IMR-90 (cell line): ENCODE data around the gene SEMA6A. TPM values are rescaled to one million over a fixed set of nuclear protein-coding genes. Genes with fewer than 3 reads are reported as not detected.

ENCODE experiments used
- ATAC-seq: fragments of 200-7000 bp; cut with Tn5 transposase; 2 replicates; pipeline ENCODE4 v1.9.1; 2020; ENCODE audit warnings: low read depth, mild to moderate bottlenecking, moderate library complexity
- BruUV-seq: library from RNA; stranded (reverse); fragments of 400-500 nt; replicated peaks from 2 replicates; lab custom pipeline; 2021; lab: Mats Ljungman, UMichigan
- CTCF ChIA-PET: fragments of 300-600 bp; formaldehyde crosslinking; extraction: SDS; loops from one replicate; lab custom pipeline; 2021; ENCODE audit warnings: antibody characterized with exemption; lab: Yijun Ruan, JAX
- POLR2A ChIA-PET: fragments of 300-600 bp; sonication (Branson Sonifier 250); formaldehyde crosslinking; loops from one replicate; lab custom pipeline; 2022; ENCODE audit warnings: antibody characterized with exemption; ENCODE audit not compliant: unreplicated experiment; lab: Charles Lee
- DNase-seq: peaks from one replicate; pipeline ENCODE4 v3.0.0; 2013
- H2AFZ ChIP-seq: replicated peaks from 2 replicates; pipeline ENCODE3; 2013; ENCODE audit warnings: low read length, mild to moderate bottlenecking; ENCODE audit not compliant: poor library complexity
- H2AK5ac ChIP-seq: 2 replicates; pipeline ENCODE4 v1.6.1; 2013; ENCODE audit warnings: low read depth, low read length, inconsistent platforms
- H2AK9ac ChIP-seq: replicated peaks from 2 replicates; pipeline ENCODE3; 2013; ENCODE audit warnings: mild to moderate bottlenecking, low read depth, low read length, moderate library complexity; ENCODE audit not compliant: poor library complexity
- H2BK120ac ChIP-seq: 2 replicates; pipeline ENCODE4 v1.6.1; 2013; ENCODE audit warnings: low read depth, low read length, inconsistent platforms
- H2BK15ac ChIP-seq: 3 replicates; pipeline ENCODE4 v1.6.1; 2013; ENCODE audit warnings: low read depth, low read length, inconsistent platforms
- H2BK20ac ChIP-seq: 2 replicates; pipeline ENCODE4 v1.6.1; 2013; ENCODE audit warnings: low read depth, mild to moderate bottlenecking, inconsistent platforms, low read length, moderate library complexity
- H2BK5ac ChIP-seq: 2 replicates; pipeline ENCODE4 v1.6.1; 2013; ENCODE audit warnings: mild to moderate bottlenecking, low read depth, low read length, inconsistent platforms; ENCODE audit not compliant: poor library complexity, severe bottlenecking
- H3K14ac ChIP-seq: replicated peaks from 2 replicates; pipeline ENCODE4 v1.6.1; 2013; ENCODE audit warnings: low read depth, low read length, inconsistent platforms
- H3K18ac ChIP-seq: 2 replicates; pipeline ENCODE4 v1.6.1; 2013; ENCODE audit warnings: low read depth, low read length, control low read depth
- H3K23ac ChIP-seq: 2 replicates; pipeline ENCODE4 v1.6.1; 2013; ENCODE audit warnings: low read depth, low read length, inconsistent platforms
- H3K27ac ChIP-seq: 2 replicates; pipeline ENCODE4 v1.5.1; 2013; ENCODE audit warnings: mild to moderate bottlenecking, control low read depth, low read length; ENCODE audit not compliant: insufficient read depth
- H3K27me3 ChIP-seq: 2 replicates; pipeline ENCODE4 v1.6.1; 2013; ENCODE audit warnings: low read length; ENCODE audit not compliant: control insufficient read depth, insufficient read depth
- H3K36me3 ChIP-seq: 2 replicates; pipeline ENCODE4 v1.6.1; 2013; ENCODE audit warnings: low read length, mixed read lengths; ENCODE audit not compliant: control insufficient read depth, insufficient read depth
- H3K4ac ChIP-seq: 2 replicates; pipeline ENCODE4 v1.6.1; 2013; ENCODE audit warnings: low read depth, low read length, inconsistent platforms
- H3K4me1 ChIP-seq: 2 replicates; pipeline ENCODE4 v1.6.1; 2013; ENCODE audit warnings: low read length, mixed read lengths; ENCODE audit not compliant: control insufficient read depth, insufficient read depth
- H3K4me2 ChIP-seq: 2 replicates; pipeline ENCODE4 v1.6.1; 2013; ENCODE audit warnings: low read depth, mild to moderate bottlenecking, control low read depth, low read length, moderate library complexity
- H3K4me3 ChIP-seq: 2 replicates; pipeline ENCODE4 v1.5.1; 2013; ENCODE audit warnings: low read depth, mild to moderate bottlenecking, control low read depth, low read length, moderate library complexity; ENCODE audit not compliant: insufficient read depth
- H3K56ac ChIP-seq: 2 replicates; pipeline ENCODE4 v1.6.1; 2013; ENCODE audit warnings: low read length, inconsistent platforms; ENCODE audit not compliant: insufficient read depth; ENCODE audit errors: extremely low read depth
- H3K79me1 ChIP-seq, 2 experiments: 2 replicates each; pipeline ENCODE4 v1.6.1; 2013; ENCODE audit warnings: low read length in 2 of 2, inconsistent platforms in 1 of 2, low read depth in 1 of 2
- H3K9ac ChIP-seq: 2 replicates; pipeline ENCODE4 v1.6.1; 2013; ENCODE audit warnings: low read depth, low read length, control low read depth
- H3K9me1 ChIP-seq: 2 replicates; pipeline ENCODE4 v1.6.1; 2013; ENCODE audit warnings: low read length, inconsistent platforms; ENCODE audit not compliant: insufficient read depth
- H3K9me3 ChIP-seq: 2 replicates; pipeline ENCODE4 v1.6.1; 2013; ENCODE audit warnings: low read length; ENCODE audit not compliant: control insufficient read depth, insufficient read depth
- H4K20me1 ChIP-seq: 2 replicates; pipeline ENCODE4 v1.6.1; 2013; ENCODE audit warnings: low read length, inconsistent platforms; ENCODE audit not compliant: insufficient read depth
- H4K5ac ChIP-seq: 2 replicates; pipeline ENCODE4 v1.6.1; 2013; ENCODE audit warnings: mild to moderate bottlenecking, low read depth, low read length, control low read depth
- H4K8ac ChIP-seq, 2 experiments: 2 replicates each; pipeline ENCODE4 v1.6.1; 2013; ENCODE audit warnings: low read depth in 2 of 2, low read length in 2 of 2, control low read depth in 1 of 2, inconsistent platforms in 1 of 2
- H4K91ac ChIP-seq: 2 replicates; pipeline ENCODE4 v1.6.1; 2013; ENCODE audit warnings: low read depth, low read length, inconsistent platforms; ENCODE audit not compliant: insufficient read depth
- BHLHE40 ChIP-seq: fragments of 150-350 bp; IDR thresholded peaks from 2 replicates; pipeline ENCODE4 v1.6.1; 2016; ENCODE audit warnings: mild to moderate bottlenecking, low read depth, low read length
- CEBPB ChIP-seq: IDR thresholded peaks from 2 replicates; pipeline ENCODE4 v1.6.1; 2012; ENCODE audit warnings: low read depth, low read length, improper control_type of control experiment
- CHD1 ChIP-seq: IDR thresholded peaks from 2 replicates; pipeline ENCODE4 v1.6.1; 2012; ENCODE audit warnings: low read depth, low read length, improper control_type of control experiment
- CTCF ChIP-seq: conservative IDR thresholded peaks from 2 replicates; pipeline ENCODE4 v1.5.1; 2012; ENCODE audit warnings: mild to moderate bottlenecking, low read depth, low read length, improper control_type of control experiment
- ELK1 ChIP-seq: fragments of 150-350 bp; IDR thresholded peaks from 2 replicates; pipeline ENCODE4 v1.6.1; 2016; ENCODE audit warnings: low read depth, mild to moderate bottlenecking, low read length, moderate library complexity, borderline replicate concordance
- MAFK ChIP-seq: IDR thresholded peaks from 2 replicates; pipeline ENCODE4 v1.6.1; 2012; ENCODE audit warnings: low read depth, low read length, improper control_type of control experiment
- MAZ ChIP-seq: IDR thresholded peaks from 2 replicates; pipeline ENCODE4 v1.6.1; 2012; ENCODE audit warnings: low read depth, mild to moderate bottlenecking, low read length, improper control_type of control experiment, moderate library complexity, borderline replicate concordance
- MXI1 ChIP-seq: IDR thresholded peaks from 2 replicates; pipeline ENCODE4 v1.6.1; 2012; ENCODE audit warnings: low read depth, mild to moderate bottlenecking, low read length, moderate library complexity, borderline replicate concordance
- NFE2L2 ChIP-seq: fragments of 150-350 bp; IDR thresholded peaks from 2 replicates; pipeline ENCODE4 v1.6.1; 2016; ENCODE audit warnings: low read depth, mild to moderate bottlenecking, low read length
- POLR2A ChIP-seq: IDR thresholded peaks from 2 replicates; pipeline ENCODE4 v1.6.1; 2012; ENCODE audit warnings: mild to moderate bottlenecking, low read depth, low read length
- RCOR1 ChIP-seq: IDR thresholded peaks from 2 replicates; pipeline ENCODE4 v1.6.1; 2012; ENCODE audit warnings: mild to moderate bottlenecking, low read length, improper control_type of control experiment; ENCODE audit not compliant: insufficient replicate concordance
- RFX5 ChIP-seq: IDR thresholded peaks from 2 replicates; pipeline ENCODE4 v1.8.0; 2012; ENCODE audit warnings: low read depth, mild to moderate bottlenecking, low read length, moderate library complexity
- SMC3 ChIP-seq: fragments of 150-350 bp; IDR thresholded peaks from 2 replicates; pipeline ENCODE4 v1.6.1; 2016; ENCODE audit warnings: low read depth, mild to moderate bottlenecking, antibody characterized with exemption, low read length, moderate library complexity
- WGBS, 2 experiments: methylation state at CpG; one replicate each; pipeline versions ENCODE4 v1.1.5 to v1.1.7; 2013; ENCODE audit warnings: missing lambda C conversion rate in 2 of 2; ENCODE audit not compliant: insufficient read length in 1 of 2; ENCODE audit errors: extremely low coverage in 2 of 2; 5-methylcytosine and 5-hydroxymethylcytosine counted together
- dilution Hi-C: fragments of 300-500 bp; cut with HindIII; formaldehyde crosslinking; loops from one replicate; pipeline ENCODE4 v1.14.3; 2018; ENCODE audit warnings: low sequenced_read_pairs; ENCODE audit not compliant: unreplicated experiment
- in situ Hi-C: fragments of 300-500 bp; cut with MboI; formaldehyde crosslinking; loops from 3 replicates; pipeline ENCODE4 v1.14.3; 2019; ENCODE audit warnings: low sequenced_read_pairs, inconsistent platforms, mixed read lengths
- intact Hi-C: fragments of 100-400 bp; cut with micrococcal nuclease; formaldehyde crosslinking; loops from 2 replicates; pipeline ENCODE4 v1.10.0; 2022
- polyA plus RNA-seq, 3 experiments: library from polyadenylated mRNA; depleted of rRNA; stranded (reverse); fragments of >200 nt; gene quantifications; 2 replicates each; pipeline ENCODE4 v1.2.3, GENCODE V29; 2012; ENCODE audit warnings: low replicate concordance in 1 of 3
- total RNA-seq: library from RNA; depleted of rRNA; stranded (reverse); fragments of >200 nt; gene quantifications from 2 replicates; pipeline ENCODE4 v1.2.3, GENCODE V29; 2012

The SEMA6A gene
- total and polyA plus RNA-seq, 2 of the 4 experiments (the other 2 are of a cell fraction), result 0.27 to 0.36 TPM

GRCh38 chr5:116415182-116415581 is 159.4 kb downstream of the SEMA6A start:
- no peak for DNase-seq
- no peak overlapping the region for H3K27ac ChIP-seq
- H3K4me3 ChIP-seq, result no peak overlapping the region
- no peak for TF ChIP-seq ELK1
- no peak for TF ChIP-seq CEBPB
- TF ChIP-seq NFE2L2, result no peak
- TF ChIP-seq BHLHE40, result no peak
- no peak for TF ChIP-seq CTCF
- TF ChIP-seq RFX5, result no peak
- no peak for TF ChIP-seq RCOR1
- TF ChIP-seq MAFK, result no peak
- TF ChIP-seq MAZ, result no peak
- TF ChIP-seq SMC3, result no peak
- no peak for TF ChIP-seq MXI1
- TF ChIP-seq POLR2A, result no peak
- TF ChIP-seq CHD1, result no peak
- no peak overlapping the region for H3K4me2 ChIP-seq
- H3K4me1 ChIP-seq, result no peaks in the 10 kb centered on the region
- H3K4ac ChIP-seq, result no peak overlapping the region
- ChIA-PET POLR2A (no interaction called here), CTCF (no interaction called here)
- dilution Hi-C loops, result no loop called here
- no peak overlapping the region for H3K18ac ChIP-seq
- no peaks in the 10 kb centered on the region for H3K9me3 ChIP-seq
- H2BK15ac ChIP-seq, result no peak overlapping the region
- H4K91ac ChIP-seq, result no peak overlapping the region
- no peak overlapping the region for H2BK5ac ChIP-seq
- H2AK9ac ChIP-seq, result no peak overlapping the region
- no peak overlapping the region for H3K23ac ChIP-seq
- no peak overlapping the region for H2BK120ac ChIP-seq
- BruUV-seq, result no TSS peak
- H3K14ac ChIP-seq, result no peak overlapping the region
- no peak overlapping the region for H2AK5ac ChIP-seq
- no peak for ATAC-seq
- WGBS, 2 experiments, result no CpG with 5 or more reads among the region's 1 CpG
- no peak overlapping the region for H3K9ac ChIP-seq
- in situ Hi-C loops, result no loop called here
- no peaks in the 10 kb centered on the region for H4K20me1 ChIP-seq
- no peak overlapping the region for H4K8ac ChIP-seq
- no peaks in the 10 kb centered on the region for H3K27me3 ChIP-seq
- no peaks in the 10 kb centered on the region for H3K9me1 ChIP-seq
- intact Hi-C loops, result no loop called here
- H2BK20ac ChIP-seq, result no peak overlapping the region
- no peak overlapping the region for H3K56ac ChIP-seq
- H4K5ac ChIP-seq, result no peak overlapping the region
- no peaks in the 10 kb centered on the region for H3K79me1 ChIP-seq
- no peaks in the 10 kb centered on the region for H3K36me3 ChIP-seq
- H2AFZ ChIP-seq, result no peak overlapping the region
